Stimulated activated CD8-positive, alpha-beta memory T cell treated with anti-CD3 and anti-CD28 coated beads, Interleukin-15, amount 100 ng/mL, for 48 hours (primary cell): Measurements from ENCODE around the gene GOLGA8T.
"Not testable (repeated sequence)": the region's sequence is repeated elsewhere in the genome, so short reads cannot be mapped to it uniquely, and the experiment has no call there.

Experiments
- DNase-seq, 2 donors: peaks; one replicate each; pipeline ENCODE4 v3.0.0-alpha.2; 2020; ENCODE audit warnings: low read depth in 2 of 2

The GOLGA8T gene

GRCh38 chr15:30191143-30191542, 56.3 kb downstream of the GOLGA8T start:
- DNase-seq = not testable (repeated sequence)

GRCh38 chr15:30191639-30192038, 56.8 kb downstream of the GOLGA8T start:
- DNase-seq = not testable (repeated sequence)

DNA sequence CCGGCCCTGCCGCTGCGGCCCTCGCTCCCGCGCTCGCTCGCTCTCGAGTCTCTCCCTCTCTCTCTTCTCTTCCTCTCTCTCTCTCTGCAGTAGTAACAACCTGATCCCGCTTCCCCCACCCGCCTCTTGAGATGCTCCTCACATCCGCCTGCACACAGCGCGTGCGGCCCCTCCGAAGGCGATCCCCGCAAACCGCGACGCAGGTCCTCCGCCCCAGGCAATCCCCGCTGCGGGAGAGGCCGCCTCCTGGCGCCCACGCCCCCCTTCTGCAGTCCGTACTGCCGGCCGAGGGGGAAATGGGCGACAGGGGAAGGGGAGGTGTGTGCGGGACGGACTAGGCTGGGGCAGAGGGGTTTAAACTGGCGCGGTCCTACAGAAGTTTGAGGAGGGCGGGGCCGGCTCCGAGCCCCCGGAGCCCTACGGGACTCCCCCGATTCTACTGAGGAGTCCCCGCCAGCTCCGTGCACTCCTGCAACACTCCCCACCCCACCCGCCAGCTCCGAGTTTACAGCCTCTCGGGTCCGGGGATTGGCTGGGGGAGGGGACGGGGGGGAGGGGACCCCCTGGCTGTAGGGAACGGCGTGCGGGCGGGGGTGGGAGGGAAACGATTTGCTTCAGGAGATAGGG, 57.4 kb downstream of the GOLGA8T start:
- not testable (repeated sequence) for DNase-seq

GRCh38 chr15:30192892-30193291, 58.0 kb downstream of the GOLGA8T start:
- DNase-seq = not testable (repeated sequence)
